ENCODE measurements around the gene SLC2A5.
"Not testable (repeated sequence)": the region's sequence is repeated elsewhere in the genome, so short reads cannot be mapped to it uniquely, and the experiment has no call there.

Gene SLC2A5

GRCh38 chr1:9004031-9004699 is 65.3 kb downstream of the SLC2A5 start:
- no peak for DNase-seq

DNA sequence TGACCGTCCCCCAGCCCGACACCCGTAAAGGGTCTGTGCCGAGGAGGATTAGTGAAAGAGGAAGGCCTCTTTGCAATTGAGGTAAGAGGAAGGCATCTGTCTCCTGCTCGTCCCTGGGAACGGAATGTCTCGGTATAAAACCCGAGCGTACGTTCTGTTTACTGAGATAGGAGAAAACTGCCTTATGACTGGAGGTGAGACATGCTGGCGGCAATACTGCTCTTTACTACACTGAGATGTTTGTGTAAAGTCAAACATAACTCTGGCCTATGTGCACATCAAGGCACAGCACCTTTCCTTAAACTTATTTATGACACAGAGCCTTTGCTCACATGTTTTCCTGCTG is 67.2 kb downstream of the SLC2A5 start:
- DNase-seq, result not testable (repeated sequence)

DNA sequence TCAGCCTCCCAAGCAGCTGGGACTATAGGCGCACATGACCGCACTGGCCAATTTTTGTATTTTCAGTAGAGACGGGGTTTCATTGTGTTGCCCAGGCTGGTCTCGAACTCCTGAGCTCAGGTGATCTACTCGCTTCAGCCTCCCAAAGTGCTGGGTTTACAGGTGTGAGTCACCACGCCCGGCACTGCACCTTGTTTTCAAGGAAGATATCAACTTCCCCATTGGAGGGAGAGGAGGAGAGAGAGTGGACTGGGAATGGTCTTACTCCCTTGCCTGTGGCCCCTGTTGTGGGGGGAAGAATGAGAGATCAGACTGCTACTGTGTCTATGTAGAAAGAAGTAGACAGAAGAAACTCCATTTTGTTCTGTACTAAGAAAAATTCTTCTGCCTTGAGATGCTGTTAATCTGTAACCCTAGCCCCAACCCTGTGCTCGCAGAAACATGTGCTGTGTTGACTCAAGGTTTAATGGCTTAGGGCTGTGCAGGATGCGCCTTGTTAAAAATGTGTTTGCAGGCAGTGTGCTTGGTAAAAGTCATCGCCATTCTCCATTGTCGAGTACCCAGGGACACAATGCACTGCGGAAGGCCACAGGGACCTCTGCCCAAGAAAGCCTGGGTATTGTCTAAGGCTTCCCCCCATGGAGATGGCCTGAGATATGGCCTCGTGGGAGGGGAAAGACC is 67.8 kb downstream of the SLC2A5 start:
- not testable (repeated sequence) for DNase-seq

DNA sequence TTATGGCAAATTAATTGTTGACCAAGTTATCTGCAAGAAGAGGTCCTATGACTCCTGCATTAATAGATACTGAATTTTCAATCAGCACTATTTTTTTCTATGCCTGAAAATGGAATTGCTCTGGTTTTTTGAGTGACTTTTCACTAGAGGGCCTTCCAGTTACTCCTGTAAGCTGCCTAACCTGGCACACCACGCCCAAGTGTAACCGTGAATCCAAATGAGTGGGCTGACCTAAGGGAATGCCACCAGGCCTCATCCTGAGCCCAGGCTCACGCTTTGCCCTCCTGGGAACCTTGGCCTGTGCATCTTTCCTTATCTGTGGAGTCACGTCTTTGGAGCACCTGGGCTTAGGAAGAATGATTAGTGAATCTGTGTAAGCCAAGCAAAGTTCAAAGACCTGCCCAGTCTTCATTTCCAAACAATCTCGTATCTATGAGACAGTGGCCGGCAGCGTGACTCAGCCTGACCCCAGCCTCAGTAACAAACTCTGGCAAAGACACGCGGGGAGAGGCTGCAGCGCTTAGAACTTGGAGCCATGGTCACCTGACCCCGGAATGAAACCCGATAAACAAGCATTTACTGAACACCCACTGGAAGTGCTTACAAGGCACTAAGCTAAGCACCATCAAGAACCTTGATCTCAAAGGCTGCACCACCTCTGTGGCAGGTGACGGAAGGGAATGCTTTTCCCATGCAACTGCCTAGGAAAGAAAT is 75.3 kb downstream of the SLC2A5 start:
- not testable (repeated sequence) for DNase-seq

- no peak for DNase-seq
Observed at GRCh38 chr1:8992936-8993687, 76.3 kb downstream of the SLC2A5 start.

- DNase-seq, result no peak
Observed at GRCh38 chr1:8989821-8990220, 79.6 kb downstream of the SLC2A5 start.

GRCh38 chr1:8989061-8989460 is 80.4 kb downstream of the SLC2A5 start:
- no peak for DNase-seq

- DNase-seq, result no peak
Observed at GRCh38 chr1:8988618-8988967, 80.8 kb downstream of the SLC2A5 start.

GRCh38 chr1:8987881-8988617 is 81.4 kb downstream of the SLC2A5 start:
- peak; percentile 89 for DNase-seq

GRCh38 chr1:8986814-8987190 is 82.6 kb downstream of the SLC2A5 start:
- no peak for DNase-seq

DNA sequence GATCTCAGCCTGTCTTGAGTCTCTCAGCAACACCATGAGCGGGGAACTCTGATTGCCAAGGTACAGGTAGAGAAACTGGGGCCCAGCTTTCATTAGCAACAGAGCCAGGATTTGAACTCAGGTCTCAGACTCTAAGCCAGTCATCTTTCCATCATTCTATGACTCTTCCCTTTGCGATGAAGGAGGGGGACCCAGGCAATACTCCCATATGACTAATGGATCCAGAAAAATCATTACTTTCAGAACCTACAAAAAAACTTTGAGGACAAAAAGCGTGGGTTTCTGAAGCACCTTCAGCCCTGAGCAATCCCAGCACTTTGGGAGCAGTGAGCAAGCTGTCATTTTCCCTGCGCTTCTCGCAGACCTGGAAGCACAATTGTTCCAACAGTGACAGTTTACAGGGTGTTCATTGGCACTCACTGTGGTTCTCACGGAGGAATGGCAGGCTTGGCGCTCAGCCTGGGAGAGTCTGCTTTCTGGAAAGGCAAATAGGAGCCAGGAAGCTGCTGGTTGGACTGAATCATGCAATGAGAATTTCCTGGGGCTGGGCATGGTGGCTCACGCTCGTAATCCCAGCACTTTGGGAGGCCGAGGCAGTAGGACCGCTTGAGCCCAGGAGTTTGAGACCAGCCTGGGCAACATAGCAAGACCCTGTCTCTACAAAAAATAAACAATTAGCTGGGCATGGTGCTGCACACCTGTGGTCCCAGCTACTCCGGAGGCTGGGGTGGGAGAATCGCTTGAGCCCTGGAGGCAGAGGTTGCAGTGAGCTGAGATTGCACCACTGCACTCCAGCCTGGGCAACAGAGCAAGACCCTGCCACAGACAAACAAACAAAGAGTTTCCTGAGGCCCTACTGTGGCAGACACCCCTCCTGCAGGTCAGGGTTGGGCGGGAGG is 83.3 kb downstream of the SLC2A5 start:
- DNase-seq, result no peak
